ENCODE results near the gene SYNDIG1.

SYNDIG1 gene

GRCh38 chr20:24684956-24685691 lies 215.7 kb downstream of the SYNDIG1 start:
- peaks cover 5% of the 10 kb centered on the region for H3K27me3 Mint-ChIP-seq
- no peaks in the 10 kb centered on the region for H3K9me3 Mint-ChIP-seq
- no peak overlapping the region for H3K4me3 Mint-ChIP-seq
- H3K36me3 Mint-ChIP-seq (ENCODE audit: low read depth) = no peaks in the 10 kb centered on the region
- H3K27ac Mint-ChIP-seq = no peak overlapping the region
- H3K4me1 Mint-ChIP-seq (ENCODE audit: low read depth) = no peaks in the 10 kb centered on the region

- no peaks in the 10 kb centered on the region for H3K36me3 Mint-ChIP-seq (ENCODE audit: low read depth)
- H3K27ac Mint-ChIP-seq = no peak overlapping the region
- no peak overlapping the region for H3K4me3 Mint-ChIP-seq
- H3K9me3 Mint-ChIP-seq = no peaks in the 10 kb centered on the region
- H3K4me1 Mint-ChIP-seq (ENCODE audit: low read depth) = no peaks in the 10 kb centered on the region
- peaks cover 5% of the 10 kb centered on the region for H3K27me3 Mint-ChIP-seq
Observed at GRCh38 chr20:24685736-24686135, 216.3 kb downstream of the SYNDIG1 start.

- H3K27me3 Mint-ChIP-seq = peaks cover 5% of the 10 kb centered on the region
- H3K4me1 Mint-ChIP-seq (ENCODE audit: low read depth) = no peaks in the 10 kb centered on the region
- H3K27ac Mint-ChIP-seq = no peak overlapping the region
- no peaks in the 10 kb centered on the region for H3K36me3 Mint-ChIP-seq (ENCODE audit: low read depth)
- no peaks in the 10 kb centered on the region for H3K9me3 Mint-ChIP-seq
- H3K4me3 Mint-ChIP-seq = no peak overlapping the region
Observed at GRCh38 chr20:24686156-24686555, 216.7 kb downstream of the SYNDIG1 start.

GRCh38 chr20:24690408-24690807 lies 221.0 kb downstream of the SYNDIG1 start:
- no peaks in the 10 kb centered on the region for H3K9me3 Mint-ChIP-seq
- H3K4me3 Mint-ChIP-seq = no peak overlapping the region
- H3K27ac Mint-ChIP-seq = no peak overlapping the region
- H3K36me3 Mint-ChIP-seq (ENCODE audit: low read depth) = no peaks in the 10 kb centered on the region
- H3K27me3 Mint-ChIP-seq = peaks cover 5% of the 10 kb centered on the region
- H3K4me1 Mint-ChIP-seq (ENCODE audit: low read depth) = no peaks in the 10 kb centered on the region

GRCh38 chr20:24691901-24692351 lies 222.5 kb downstream of the SYNDIG1 start:
- H3K4me3 Mint-ChIP-seq = no peak overlapping the region
- peaks cover 5% of the 10 kb centered on the region for H3K27me3 Mint-ChIP-seq
- no peaks in the 10 kb centered on the region for H3K4me1 Mint-ChIP-seq (ENCODE audit: low read depth)
- no peak overlapping the region for H3K27ac Mint-ChIP-seq
- no peaks in the 10 kb centered on the region for H3K36me3 Mint-ChIP-seq (ENCODE audit: low read depth)
- H3K9me3 Mint-ChIP-seq = no peaks in the 10 kb centered on the region

GRCh38 chr20:24692446-24693200 lies 223.2 kb downstream of the SYNDIG1 start:
- no peak overlapping the region for H3K27ac Mint-ChIP-seq
- peaks cover 5% of the 10 kb centered on the region for H3K27me3 Mint-ChIP-seq
- H3K4me3 Mint-ChIP-seq = no peak overlapping the region
- no peaks in the 10 kb centered on the region for H3K4me1 Mint-ChIP-seq (ENCODE audit: low read depth)
- H3K9me3 Mint-ChIP-seq = no peaks in the 10 kb centered on the region
- no peaks in the 10 kb centered on the region for H3K36me3 Mint-ChIP-seq (ENCODE audit: low read depth)

DNA sequence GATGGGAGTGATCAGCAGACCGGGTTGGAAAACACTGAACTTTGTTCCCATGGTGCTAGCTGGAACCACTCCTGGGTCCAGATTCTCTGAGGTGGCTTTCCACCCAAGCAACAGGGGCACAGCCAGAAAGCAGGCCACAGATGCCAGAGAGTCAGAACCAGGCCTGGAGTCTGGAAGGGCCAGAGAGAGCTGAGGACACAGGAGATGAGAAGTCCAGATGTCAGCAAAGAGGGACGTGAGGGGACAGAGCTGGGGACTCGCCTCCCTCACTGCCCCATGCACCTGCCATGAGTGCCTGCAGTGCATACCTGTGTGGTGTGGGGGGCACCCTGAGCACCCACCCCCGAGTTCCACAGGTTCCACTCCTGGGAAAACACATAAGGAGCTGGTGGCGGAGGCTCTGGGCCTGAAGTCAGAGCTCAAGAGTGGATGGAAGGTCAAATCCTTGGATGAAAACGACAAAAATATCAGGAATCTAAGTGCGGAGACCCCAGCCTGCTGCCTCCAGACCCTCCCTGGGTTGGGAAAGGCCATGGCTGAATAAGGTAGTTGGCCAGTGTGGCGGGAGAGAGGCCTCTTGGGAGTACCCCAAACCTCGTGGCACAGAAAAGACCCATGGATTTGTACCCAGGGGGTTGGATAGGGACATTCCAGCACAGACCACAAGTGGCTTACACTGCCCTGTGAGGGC lies 224.2 kb downstream of the SYNDIG1 start:
- peaks cover 5% of the 10 kb centered on the region for H3K27me3 Mint-ChIP-seq
- no peaks in the 10 kb centered on the region for H3K4me1 Mint-ChIP-seq (ENCODE audit: low read depth)
- H3K27ac Mint-ChIP-seq = no peak overlapping the region
- H3K4me3 Mint-ChIP-seq = no peak overlapping the region
- no peaks in the 10 kb centered on the region for H3K9me3 Mint-ChIP-seq
- H3K36me3 Mint-ChIP-seq (ENCODE audit: low read depth) = no peaks in the 10 kb centered on the region

DNA sequence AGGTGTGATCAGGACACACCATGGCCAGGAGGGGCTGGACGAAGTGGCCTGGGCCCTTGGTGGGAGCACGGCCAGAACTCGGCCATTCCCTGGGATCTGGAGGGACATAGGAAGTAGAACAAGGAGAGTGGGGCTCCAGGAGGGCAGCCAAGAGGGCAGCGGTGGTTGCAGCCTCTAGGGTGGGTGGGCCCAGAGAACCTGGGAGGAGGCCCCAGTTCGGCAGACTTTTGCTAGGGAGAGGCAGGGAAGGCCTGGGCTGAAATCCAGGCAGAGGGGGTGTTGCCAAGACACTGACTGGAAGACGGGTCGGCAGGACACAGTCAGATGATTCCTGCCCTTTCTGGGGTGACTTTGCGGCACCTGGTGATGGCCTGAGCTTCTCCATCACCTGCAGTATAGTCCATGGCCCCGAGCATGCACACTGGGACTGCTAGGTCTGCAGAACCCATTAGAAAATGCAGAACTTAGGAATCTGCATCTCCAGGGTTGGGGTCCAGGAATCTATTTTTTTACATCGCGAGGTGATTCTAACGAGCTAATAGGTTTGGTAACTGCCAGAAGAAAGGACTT lies 224.8 kb downstream of the SYNDIG1 start:
- Mint-ChIP-seq H3K36me3 (ENCODE audit: low read depth) (no peaks in the 10 kb centered on the region), H3K4me1 (ENCODE audit: low read depth) (no peaks in the 10 kb centered on the region), H3K4me3 (no peak overlapping the region), H3K27me3 (peaks cover 5% of the 10 kb centered on the region), H3K9me3 (no peaks in the 10 kb centered on the region), H3K27ac (no peak overlapping the region)

DNA sequence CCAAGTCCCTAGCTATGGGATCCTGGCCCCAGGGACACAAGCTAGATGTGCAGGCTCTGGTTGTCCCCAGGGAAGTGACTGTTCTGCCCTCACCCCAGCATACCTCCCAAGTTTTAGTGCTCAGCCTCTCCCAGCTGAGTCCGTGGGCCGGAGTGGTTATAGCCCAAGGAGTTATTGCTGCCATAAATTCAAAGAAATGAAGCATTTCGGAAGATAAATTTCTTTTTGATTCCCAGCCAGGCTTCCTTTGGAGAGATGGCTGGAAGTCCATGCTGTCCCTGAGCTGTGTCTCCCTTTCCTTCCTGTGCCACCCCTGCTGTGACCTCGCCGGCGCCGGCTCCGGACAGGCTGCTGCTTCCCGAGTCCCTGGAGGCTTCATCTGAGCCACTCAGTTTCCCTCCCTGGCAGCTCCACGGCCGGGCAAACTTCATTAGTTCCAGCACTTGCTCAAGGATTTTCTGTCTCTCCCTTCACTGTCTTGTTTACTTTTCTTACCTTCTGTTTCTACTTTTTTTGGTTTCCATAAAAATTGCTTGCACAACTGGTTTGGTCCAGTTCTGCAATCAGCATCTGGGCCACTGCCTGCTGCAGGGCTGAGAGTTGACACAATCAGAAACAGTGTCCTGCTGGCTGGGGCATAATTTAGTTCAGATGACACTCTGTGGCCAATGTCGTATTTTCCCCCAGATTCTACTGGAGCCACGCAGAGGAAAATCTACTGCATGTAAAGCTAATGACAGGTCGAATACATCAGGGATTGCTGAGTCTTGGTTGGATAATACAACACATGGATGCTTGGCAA lies 225.5 kb downstream of the SYNDIG1 start:
- Mint-ChIP-seq H3K27me3 (no peaks in the 10 kb centered on the region), H3K27ac (no peak overlapping the region), H3K36me3 (ENCODE audit: low read depth) (no peaks in the 10 kb centered on the region), H3K4me3 (no peak overlapping the region), H3K9me3 (no peaks in the 10 kb centered on the region), H3K4me1 (ENCODE audit: low read depth) (no peaks in the 10 kb centered on the region)

GRCh38 chr20:24695529-24696225 lies 226.2 kb downstream of the SYNDIG1 start:
- no peaks in the 10 kb centered on the region for H3K27me3 Mint-ChIP-seq
- no peaks in the 10 kb centered on the region for H3K36me3 Mint-ChIP-seq (ENCODE audit: low read depth)
- H3K27ac Mint-ChIP-seq = no peak overlapping the region
- H3K4me1 Mint-ChIP-seq (ENCODE audit: low read depth) = no peaks in the 10 kb centered on the region
- H3K9me3 Mint-ChIP-seq = no peaks in the 10 kb centered on the region
- H3K4me3 Mint-ChIP-seq = no peak overlapping the region

- no peaks in the 10 kb centered on the region for H3K27me3 Mint-ChIP-seq
- no peak overlapping the region for H3K27ac Mint-ChIP-seq
- H3K4me3 Mint-ChIP-seq = no peak overlapping the region
- H3K4me1 Mint-ChIP-seq (ENCODE audit: low read depth) = no peaks in the 10 kb centered on the region
- no peaks in the 10 kb centered on the region for H3K9me3 Mint-ChIP-seq
- no peaks in the 10 kb centered on the region for H3K36me3 Mint-ChIP-seq (ENCODE audit: low read depth)
Observed at GRCh38 chr20:24696396-24696795, 227.0 kb downstream of the SYNDIG1 start.

- no peak overlapping the region for H3K27ac Mint-ChIP-seq
- no peaks in the 10 kb centered on the region for H3K27me3 Mint-ChIP-seq
- no peaks in the 10 kb centered on the region for H3K4me1 Mint-ChIP-seq (ENCODE audit: low read depth)
- no peaks in the 10 kb centered on the region for H3K9me3 Mint-ChIP-seq
- no peaks in the 10 kb centered on the region for H3K36me3 Mint-ChIP-seq (ENCODE audit: low read depth)
- H3K4me3 Mint-ChIP-seq = no peak overlapping the region
Observed at GRCh38 chr20:24697411-24697810, 228.0 kb downstream of the SYNDIG1 start.

DNA sequence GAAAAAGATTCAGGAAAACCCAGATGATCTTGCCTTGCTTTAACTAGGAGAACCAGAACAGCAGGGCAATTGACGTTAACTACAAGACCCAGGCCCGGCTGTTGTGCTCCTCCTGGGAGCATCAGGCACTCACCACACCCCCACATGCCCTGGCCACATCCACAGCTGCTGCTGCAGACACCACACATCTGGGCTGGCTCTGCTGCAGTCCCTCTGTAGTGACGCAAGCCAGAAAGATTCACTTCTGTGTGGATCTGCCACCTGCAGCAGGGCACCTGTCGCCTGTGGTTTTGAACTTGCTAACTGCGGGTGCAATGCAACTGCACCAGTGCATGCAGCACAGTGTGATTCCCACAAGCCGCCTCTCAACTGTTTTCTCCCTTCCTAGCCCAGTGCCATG lies 228.8 kb downstream of the SYNDIG1 start:
- H3K27me3 Mint-ChIP-seq = no peaks in the 10 kb centered on the region
- no peak overlapping the region for H3K4me3 Mint-ChIP-seq
- no peak overlapping the region for H3K27ac Mint-ChIP-seq
- no peaks in the 10 kb centered on the region for H3K36me3 Mint-ChIP-seq (ENCODE audit: low read depth)
- H3K4me1 Mint-ChIP-seq (ENCODE audit: low read depth) = no peaks in the 10 kb centered on the region
- H3K9me3 Mint-ChIP-seq = no peaks in the 10 kb centered on the region

GRCh38 chr20:24698706-24699206 lies 229.3 kb downstream of the SYNDIG1 start:
- Mint-ChIP-seq H3K4me3 (no peak overlapping the region), H3K4me1 (ENCODE audit: low read depth) (no peaks in the 10 kb centered on the region), H3K27ac (no peak overlapping the region), H3K9me3 (no peaks in the 10 kb centered on the region), H3K36me3 (ENCODE audit: low read depth) (no peaks in the 10 kb centered on the region), H3K27me3 (no peaks in the 10 kb centered on the region)

Measured in stimulated activated naive CD8-positive, alpha-beta T cell treated with anti-CD3 and anti-CD28 coated beads, Interleukin-15, Interleukin-2, amounts not matched to agents 100 ng/mL and 50 ng/mL, for 24 hours (primary cell).